ENCODE measurements around the gene OSBP2. TPM values are rescaled to one million over a fixed set of nuclear protein-coding genes. Genes with fewer than 3 reads are reported as not detected.

OSBP2 gene
- total RNA-seq, 1 experiment from 2014 or later = 9.3 TPM

GRCh38 chr22:30860176-30861105 is 165.8 kb downstream of the OSBP2 start:
- Histone ChIP-seq H3K27me3 (no peaks in the 10 kb centered on the region), H3K36me3 (no peaks in the 10 kb centered on the region), H3K4me3 (no peak overlapping the region), H3K9me3 (no peaks in the 10 kb centered on the region)
- DNase-seq = no peak

GRCh38 chr22:30861131-30861530 is 166.5 kb downstream of the OSBP2 start:
- H3K4me3 ChIP-seq = no peak overlapping the region
- DNase-seq = no peak
- no peaks in the 10 kb centered on the region for H3K27me3 ChIP-seq
- no peaks in the 10 kb centered on the region for H3K36me3 ChIP-seq
- no peaks in the 10 kb centered on the region for H3K9me3 ChIP-seq

GRCh38 chr22:30861688-30862552 is 167.2 kb downstream of the OSBP2 start:
- H3K4me3 ChIP-seq = no peak overlapping the region
- no peaks in the 10 kb centered on the region for H3K27me3 ChIP-seq
- no peaks in the 10 kb centered on the region for H3K36me3 ChIP-seq
- no peak for DNase-seq
- no peaks in the 10 kb centered on the region for H3K9me3 ChIP-seq

- no peaks in the 10 kb centered on the region for H3K36me3 ChIP-seq
- H3K27me3 ChIP-seq = no peaks in the 10 kb centered on the region
- DNase-seq = no peak
- H3K4me3 ChIP-seq = no peak overlapping the region
- H3K9me3 ChIP-seq = no peaks in the 10 kb centered on the region
These were observed 168.6 kb downstream of the OSBP2 start for GRCh38 chr22:30863081-30863833.

- H3K27me3 ChIP-seq = no peaks in the 10 kb centered on the region
- no peak overlapping the region for H3K4me3 ChIP-seq
- H3K36me3 ChIP-seq = no peaks in the 10 kb centered on the region
- DNase-seq = no peak
- H3K9me3 ChIP-seq = no peaks in the 10 kb centered on the region
These were observed 170.1 kb downstream of the OSBP2 start for GRCh38 chr22:30864441-30865420.

GRCh38 chr22:30865656-30866055 is 171.0 kb downstream of the OSBP2 start:
- no peak for DNase-seq
- no peak overlapping the region for H3K4me3 ChIP-seq
- H3K9me3 ChIP-seq = no peaks in the 10 kb centered on the region
- H3K27me3 ChIP-seq = no peaks in the 10 kb centered on the region
- H3K36me3 ChIP-seq = no peaks in the 10 kb centered on the region; the same call in 1 of the 2 replicates

- Histone ChIP-seq H3K9me3 (no peaks in the 10 kb centered on the region), H3K4me3 (no peak overlapping the region), H3K27me3 (no peaks in the 10 kb centered on the region), H3K36me3 (no peaks in the 10 kb centered on the region; the same call in 1 of the 2 replicates)
- no peak for DNase-seq
These were observed 171.5 kb downstream of the OSBP2 start for GRCh38 chr22:30866216-30866615.

- no peak overlapping the region for H3K4me3 ChIP-seq
- H3K36me3 ChIP-seq = no peaks in the 10 kb centered on the region; the same call in 1 of the 2 replicates
- DNase-seq = no peak
- no peaks in the 10 kb centered on the region for H3K27me3 ChIP-seq
- H3K9me3 ChIP-seq = no peaks in the 10 kb centered on the region
These were observed 172.2 kb downstream of the OSBP2 start for GRCh38 chr22:30866811-30867271.

- Histone ChIP-seq H3K9me3 (no peaks in the 10 kb centered on the region), H3K27me3 (no peaks in the 10 kb centered on the region), H3K4me3 (no peak overlapping the region), H3K36me3 (no peaks in the 10 kb centered on the region; the same call in 1 of the 2 replicates)
- DNase-seq = no peak
These were observed 173.3 kb downstream of the OSBP2 start for GRCh38 chr22:30867746-30868662.

GRCh38 chr22:30868663-30869385 is 174.2 kb downstream of the OSBP2 start:
- H3K9me3 ChIP-seq = no peaks in the 10 kb centered on the region
- H3K27me3 ChIP-seq = no peaks in the 10 kb centered on the region
- H3K36me3 ChIP-seq = no peaks in the 10 kb centered on the region; the same call in 1 of the 2 replicates
- H3K4me3 ChIP-seq = no peak overlapping the region
- peak; percentile 58 for DNase-seq

GRCh38 chr22:30869667-30870395 is 175.2 kb downstream of the OSBP2 start:
- Histone ChIP-seq H3K4me3 (no peak overlapping the region), H3K36me3 (no peaks in the 10 kb centered on the region; the same call in 1 of the 2 replicates), H3K9me3 (no peaks in the 10 kb centered on the region), H3K27me3 (no peaks in the 10 kb centered on the region)
- no peak for DNase-seq

- no peaks in the 10 kb centered on the region; the same call in 1 of the 2 replicates for H3K36me3 ChIP-seq
- H3K27me3 ChIP-seq = no peaks in the 10 kb centered on the region
- DNase-seq = no peak
- no peak overlapping the region for H3K4me3 ChIP-seq
- no peaks in the 10 kb centered on the region for H3K9me3 ChIP-seq
These were observed 176.0 kb downstream of the OSBP2 start for GRCh38 chr22:30870451-30871345.

Data from MG63 (cell line).